ENCODE results near the gene MRC2.

The MRC2 gene

DNA sequence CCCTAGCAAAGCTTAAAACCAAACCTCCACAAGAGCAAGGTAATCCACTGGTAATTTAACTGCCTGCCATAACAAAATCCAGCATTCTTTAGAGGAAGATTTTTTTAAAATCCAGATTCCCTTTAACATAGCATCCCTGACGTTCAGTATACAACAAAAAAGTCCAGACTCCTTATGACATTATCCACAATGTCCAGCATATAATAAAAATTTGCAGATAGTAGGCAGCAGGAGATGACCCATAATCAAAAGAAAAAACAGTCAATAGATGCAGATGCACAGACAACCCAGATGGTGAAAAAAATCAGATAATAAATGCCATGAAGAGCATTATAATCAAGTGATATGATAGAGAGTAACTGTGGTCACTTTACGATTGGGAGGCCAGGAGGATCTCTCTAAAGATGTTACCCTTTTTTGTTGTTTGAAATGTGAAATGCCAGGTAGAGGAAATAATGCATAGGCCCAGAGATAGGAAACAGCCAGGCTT lies 33.2 kb downstream of the MRC2 start:
- TF ChIP-seq PPARA (CRISPR knock-in tag; IDR thresholded peaks at IDR 0.05; ENCODE audit: borderline replicate concordance) (no peak), OSR1 (CRISPR knock-in tag; IDR thresholded peaks at IDR 0.05) (no peak), ZC3H10 (CRISPR knock-in tag; IDR thresholded peaks at IDR 0.05) (no peak), BACH2 (CRISPR knock-in tag; IDR thresholded peaks at IDR 0.05; ENCODE audit: borderline replicate concordance) (no peak), ZNF70 (CRISPR knock-in tag; IDR thresholded peaks at IDR 0.05) (no peak), ISL1 (CRISPR knock-in tag; IDR thresholded peaks at IDR 0.05) (no peak), ZNF8 (CRISPR knock-in tag; IDR thresholded peaks at IDR 0.05) (no peak), TCF4 (CRISPR knock-in tag; IDR thresholded peaks at IDR 0.05; ENCODE audit: borderline replicate concordance) (no peak)
- TF ChIP-seq, protein P1, sequence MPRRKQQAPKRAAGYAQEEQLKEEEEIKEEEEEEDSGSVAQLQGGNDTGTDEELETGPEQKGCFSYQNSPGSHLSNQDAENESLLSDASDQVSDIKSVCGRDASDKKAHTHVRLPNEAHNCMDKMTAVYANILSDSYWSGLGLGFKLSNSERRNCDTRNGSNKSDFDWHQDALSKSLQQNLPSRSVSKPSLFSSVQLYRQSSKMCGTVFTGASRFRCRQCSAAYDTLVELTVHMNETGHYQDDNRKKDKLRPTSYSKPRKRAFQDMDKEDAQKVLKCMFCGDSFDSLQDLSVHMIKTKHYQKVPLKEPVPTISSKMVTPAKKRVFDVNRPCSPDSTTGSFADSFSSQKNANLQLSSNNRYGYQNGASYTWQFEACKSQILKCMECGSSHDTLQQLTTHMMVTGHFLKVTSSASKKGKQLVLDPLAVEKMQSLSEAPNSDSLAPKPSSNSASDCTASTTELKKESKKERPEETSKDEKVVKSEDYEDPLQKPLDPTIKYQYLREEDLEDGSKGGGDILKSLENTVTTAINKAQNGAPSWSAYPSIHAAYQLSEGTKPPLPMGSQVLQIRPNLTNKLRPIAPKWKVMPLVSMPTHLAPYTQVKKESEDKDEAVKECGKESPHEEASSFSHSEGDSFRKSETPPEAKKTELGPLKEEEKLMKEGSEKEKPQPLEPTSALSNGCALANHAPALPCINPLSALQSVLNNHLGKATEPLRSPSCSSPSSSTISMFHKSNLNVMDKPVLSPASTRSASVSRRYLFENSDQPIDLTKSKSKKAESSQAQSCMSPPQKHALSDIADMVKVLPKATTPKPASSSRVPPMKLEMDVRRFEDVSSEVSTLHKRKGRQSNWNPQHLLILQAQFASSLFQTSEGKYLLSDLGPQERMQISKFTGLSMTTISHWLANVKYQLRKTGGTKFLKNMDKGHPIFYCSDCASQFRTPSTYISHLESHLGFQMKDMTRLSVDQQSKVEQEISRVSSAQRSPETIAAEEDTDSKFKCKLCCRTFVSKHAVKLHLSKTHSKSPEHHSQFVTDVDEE (CRISPR knock-in tag; IDR thresholded peaks at IDR 0.05) = no peak
- no peak for ATAC-seq

DNA sequence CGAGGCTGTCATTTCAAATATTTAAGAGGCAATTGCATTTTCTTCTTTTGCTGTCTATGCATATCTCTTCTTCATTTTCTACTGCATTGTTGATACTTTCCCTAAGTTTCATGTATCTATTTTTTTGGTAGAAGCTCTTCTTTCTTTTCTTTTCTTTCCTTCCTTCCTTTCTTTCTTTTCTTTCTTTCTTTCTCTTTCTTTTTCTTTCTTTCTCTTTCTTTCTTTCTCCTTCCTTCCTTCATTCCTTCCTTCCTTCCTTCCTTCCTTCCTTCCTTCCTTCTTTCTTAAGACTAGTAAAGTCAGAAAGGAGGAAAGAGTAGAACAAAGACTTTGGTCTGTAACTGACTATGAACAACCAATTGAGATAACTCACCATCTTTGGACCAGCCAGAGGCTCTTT lies 33.9 kb downstream of the MRC2 start:
- TF ChIP-seq ZNF70 (CRISPR knock-in tag; IDR thresholded peaks at IDR 0.05) (no peak), ISL1 (CRISPR knock-in tag; IDR thresholded peaks at IDR 0.05) (no peak), BACH2 (CRISPR knock-in tag; IDR thresholded peaks at IDR 0.05; ENCODE audit: borderline replicate concordance) (no peak), PPARA (CRISPR knock-in tag; IDR thresholded peaks at IDR 0.05; ENCODE audit: borderline replicate concordance) (no peak), ESRRG (CRISPR knock-in tag; IDR thresholded peaks at IDR 0.05) (no peak), OSR1 (CRISPR knock-in tag; IDR thresholded peaks at IDR 0.05) (no peak), ZNF8 (CRISPR knock-in tag; IDR thresholded peaks at IDR 0.05) (no peak), CSDC2 (CRISPR knock-in tag; IDR thresholded peaks at IDR 0.05) (no peak), TOX (CRISPR knock-in tag; IDR thresholded peaks at IDR 0.05; ENCODE audit: borderline replicate concordance) (no peak), TCF4 (CRISPR knock-in tag; IDR thresholded peaks at IDR 0.05; ENCODE audit: borderline replicate concordance) (no peak), GLIS3 (CRISPR knock-in tag; IDR thresholded peaks at IDR 0.05) (no peak), ARNTL (CRISPR knock-in tag; IDR thresholded peaks at IDR 0.05; ENCODE audit: borderline replicate concordance, low read depth) (no peak)
- TF ChIP-seq, protein P1 (CRISPR knock-in tag; IDR thresholded peaks at IDR 0.05) = no peak
- TF ChIP-seq, protein P2, sequence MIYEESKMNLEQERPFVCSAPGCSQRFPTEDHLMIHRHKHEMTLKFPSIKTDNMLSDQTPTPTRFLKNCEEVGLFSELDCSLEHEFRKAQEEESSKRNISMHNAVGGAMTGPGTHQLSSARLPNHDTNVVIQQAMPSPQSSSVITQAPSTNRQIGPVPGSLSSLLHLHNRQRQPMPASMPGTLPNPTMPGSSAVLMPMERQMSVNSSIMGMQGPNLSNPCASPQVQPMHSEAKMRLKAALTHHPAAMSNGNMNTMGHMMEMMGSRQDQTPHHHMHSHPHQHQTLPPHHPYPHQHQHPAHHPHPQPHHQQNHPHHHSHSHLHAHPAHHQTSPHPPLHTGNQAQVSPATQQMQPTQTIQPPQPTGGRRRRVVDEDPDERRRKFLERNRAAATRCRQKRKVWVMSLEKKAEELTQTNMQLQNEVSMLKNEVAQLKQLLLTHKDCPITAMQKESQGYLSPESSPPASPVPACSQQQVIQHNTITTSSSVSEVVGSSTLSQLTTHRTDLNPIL (CRISPR knock-in tag; IDR thresholded peaks at IDR 0.05; ENCODE audit: low read depth) = no peak
- TF ChIP-seq, protein P3, sequence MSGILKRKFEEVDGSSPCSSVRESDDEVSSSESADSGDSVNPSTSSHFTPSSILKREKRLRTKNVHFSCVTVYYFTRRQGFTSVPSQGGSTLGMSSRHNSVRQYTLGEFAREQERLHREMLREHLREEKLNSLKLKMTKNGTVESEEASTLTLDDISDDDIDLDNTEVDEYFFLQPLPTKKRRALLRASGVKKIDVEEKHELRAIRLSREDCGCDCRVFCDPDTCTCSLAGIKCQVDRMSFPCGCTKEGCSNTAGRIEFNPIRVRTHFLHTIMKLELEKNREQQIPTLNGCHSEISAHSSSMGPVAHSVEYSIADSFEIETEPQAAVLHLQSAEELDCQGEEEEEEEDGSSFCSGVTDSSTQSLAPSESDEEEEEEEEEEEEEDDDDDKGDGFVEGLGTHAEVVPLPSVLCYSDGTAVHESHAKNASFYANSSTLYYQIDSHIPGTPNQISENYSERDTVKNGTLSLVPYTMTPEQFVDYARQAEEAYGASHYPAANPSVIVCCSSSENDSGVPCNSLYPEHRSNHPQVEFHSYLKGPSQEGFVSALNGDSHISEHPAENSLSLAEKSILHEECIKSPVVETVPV (CRISPR knock-in tag; IDR thresholded peaks at IDR 0.05) = no peak
- TF ChIP-seq, protein P4, sequence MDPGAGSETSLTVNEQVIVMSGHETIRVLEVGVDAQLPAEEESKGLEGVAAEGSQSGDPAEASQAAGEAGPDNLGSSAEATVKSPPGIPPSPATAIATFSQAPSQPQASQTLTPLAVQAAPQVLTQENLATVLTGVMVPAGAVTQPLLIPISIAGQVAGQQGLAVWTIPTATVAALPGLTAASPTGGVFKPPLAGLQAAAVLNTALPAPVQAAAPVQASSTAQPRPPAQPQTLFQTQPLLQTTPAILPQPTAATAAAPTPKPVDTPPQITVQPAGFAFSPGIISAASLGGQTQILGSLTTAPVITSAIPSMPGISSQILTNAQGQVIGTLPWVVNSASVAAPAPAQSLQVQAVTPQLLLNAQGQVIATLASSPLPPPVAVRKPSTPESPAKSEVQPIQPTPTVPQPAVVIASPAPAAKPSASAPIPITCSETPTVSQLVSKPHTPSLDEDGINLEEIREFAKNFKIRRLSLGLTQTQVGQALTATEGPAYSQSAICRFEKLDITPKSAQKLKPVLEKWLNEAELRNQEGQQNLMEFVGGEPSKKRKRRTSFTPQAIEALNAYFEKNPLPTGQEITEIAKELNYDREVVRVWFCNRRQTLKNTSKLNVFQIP (CRISPR knock-in tag; IDR thresholded peaks at IDR 0.05; ENCODE audit: borderline replicate concordance, low read depth) = no peak
- TF ChIP-seq, protein P5, sequence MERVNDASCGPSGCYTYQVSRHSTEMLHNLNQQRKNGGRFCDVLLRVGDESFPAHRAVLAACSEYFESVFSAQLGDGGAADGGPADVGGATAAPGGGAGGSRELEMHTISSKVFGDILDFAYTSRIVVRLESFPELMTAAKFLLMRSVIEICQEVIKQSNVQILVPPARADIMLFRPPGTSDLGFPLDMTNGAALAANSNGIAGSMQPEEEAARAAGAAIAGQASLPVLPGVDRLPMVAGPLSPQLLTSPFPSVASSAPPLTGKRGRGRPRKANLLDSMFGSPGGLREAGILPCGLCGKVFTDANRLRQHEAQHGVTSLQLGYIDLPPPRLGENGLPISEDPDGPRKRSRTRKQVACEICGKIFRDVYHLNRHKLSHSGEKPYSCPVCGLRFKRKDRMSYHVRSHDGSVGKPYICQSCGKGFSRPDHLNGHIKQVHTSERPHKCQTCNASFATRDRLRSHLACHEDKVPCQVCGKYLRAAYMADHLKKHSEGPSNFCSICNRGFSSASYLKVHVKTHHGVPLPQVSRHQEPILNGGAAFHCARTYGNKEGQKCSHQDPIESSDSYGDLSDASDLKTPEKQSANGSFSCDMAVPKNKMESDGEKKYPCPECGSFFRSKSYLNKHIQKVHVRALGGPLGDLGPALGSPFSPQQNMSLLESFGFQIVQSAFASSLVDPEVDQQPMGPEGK (CRISPR knock-in tag; IDR thresholded peaks at IDR 0.05; ENCODE audit: borderline replicate concordance) = no peak
- ATAC-seq = no peak

Measured in SK-N-SH treated with all-trans-retinoic acid at 6 μM for 48 hours (cell line).